Amygdala (tissue), 56 donors: ENCODE results near the gene ATP4B.

Experiments
- DNase-seq, 56 donors: peaks; one replicate each; lab custom pipeline; 2025; lab: John Stamatoyannopoulos, UW

ATP4B gene

GRCh38 chr13:113643593-113643992 is 14.4 kb downstream of the ATP4B start:
- DNase-seq = no peak

GRCh38 chr13:113642563-113642962 is 15.4 kb downstream of the ATP4B start:
- DNase-seq = no peak

GRCh38 chr13:113641426-113641825 is 16.6 kb downstream of the ATP4B start:
- no peak for DNase-seq

GRCh38 chr13:113639616-113640262 is 18.3 kb downstream of the ATP4B start:
- DNase-seq = no peak

GRCh38 chr13:113638806-113639205 is 19.2 kb downstream of the ATP4B start:
- no peak for DNase-seq

- DNase-seq = no peak
Measured at GRCh38 chr13:113638173-113638746, 19.7 kb downstream of the ATP4B start.

GRCh38 chr13:113637262-113638160 is 20.5 kb downstream of the ATP4B start:
- no peak for DNase-seq

- no peak for DNase-seq
Measured at GRCh38 chr13:113636266-113636963, 21.6 kb downstream of the ATP4B start.

GRCh38 chr13:113635709-113636108 is 22.3 kb downstream of the ATP4B start:
- DNase-seq = no peak

GRCh38 chr13:113635048-113635420 is 23.0 kb downstream of the ATP4B start:
- DNase-seq = no peak

- DNase-seq = no peak
Measured at GRCh38 chr13:113634279-113635047, 23.5 kb downstream of the ATP4B start.

- DNase-seq = no peak
Measured at GRCh38 chr13:113633485-113633873, 24.5 kb downstream of the ATP4B start.

- DNase-seq = no peak
Measured at GRCh38 chr13:113632706-113633484, 25.1 kb downstream of the ATP4B start.

GRCh38 chr13:113631341-113632095 is 26.5 kb downstream of the ATP4B start:
- peak in 2 of 56 donors; percentile 19 to 24 for DNase-seq

- no peak for DNase-seq
Measured at GRCh38 chr13:113630804-113631203, 27.2 kb downstream of the ATP4B start.

GRCh38 chr13:113630296-113630695 is 27.7 kb downstream of the ATP4B start:
- no peak for DNase-seq

- DNase-seq = peak in 1 of 56 donors; percentile 19
Measured at GRCh38 chr13:113629866-113630265, 28.1 kb downstream of the ATP4B start.
